Spinal cord (tissue), 10 donors: ENCODE data around the gene PCDH9. TPM values are rescaled to one million over a fixed set of nuclear protein-coding genes. Genes with fewer than 3 reads are reported as not detected.

Experiments
- DNase-seq, 6 donors: peaks; one replicate each; pipeline versions ENCODE4 v3.0.0 to v3.0.0-alpha.2; 2013 to 2015; ENCODE audit warnings: low spot score in 6 of 6, low read depth in 4 of 6
- H3K27ac ChIP-seq: one replicate; pipeline ENCODE4 v1.5.1; 2013; ENCODE audit warnings: low read depth, low read length, control low read depth
- H3K27me3 ChIP-seq: one replicate; pipeline ENCODE4 v1.6.1; 2013; ENCODE audit warnings: low read length; ENCODE audit not compliant: control insufficient read depth, insufficient read depth
- H3K36me3 ChIP-seq: one replicate; pipeline ENCODE4 v1.6.1; 2013; ENCODE audit warnings: low read length; ENCODE audit not compliant: control insufficient read depth, insufficient read depth
- H3K4me1 ChIP-seq: one replicate; pipeline ENCODE4 v1.6.1; 2013; ENCODE audit warnings: low read length; ENCODE audit not compliant: control insufficient read depth, insufficient read depth
- H3K4me3 ChIP-seq: one replicate; pipeline ENCODE4 v1.5.1; 2013; ENCODE audit warnings: low read depth, low read length, control low read depth
- H3K9me3 ChIP-seq: one replicate; pipeline ENCODE4 v1.6.1; 2013; ENCODE audit warnings: low read length; ENCODE audit not compliant: control insufficient read depth, insufficient read depth
- WGBS: methylation state at CpG from one replicate; pipeline ENCODE4 v1.1.5; 2013; ENCODE audit warnings: missing lambda C conversion rate; ENCODE audit not compliant: insufficient coverage; 5-methylcytosine and 5-hydroxymethylcytosine counted together
- polyA plus RNA-seq, 2 donors: library from polyadenylated mRNA; unstranded; fragments of 120-200 nt; gene quantifications; one replicate each; pipeline ENCODE4 v1.2.1, GENCODE V29; 2013; ENCODE audit not compliant: insufficient read length in 2 of 2
- total RNA-seq, 2 donors: library from RNA; depleted of rRNA in 1 of 2; stranded (reverse); fragments of 120-200 nt in 1 of 2; fragments of >200 nt in 1 of 2; gene quantifications; one replicate each; pipeline versions ENCODE4 v1.2.3 to v1.2.4, GENCODE V29; 2013 to 2014
- donor health status: healthy.

PCDH9 gene
- total and polyA plus RNA-seq, 4 donors = 37.6 to 180 (median 60.7) TPM

GRCh38 chr13:67136157-67136556 lies 94.0 kb downstream of the PCDH9 start:
- Histone ChIP-seq H3K27ac (no peak overlapping the region), H3K9me3 (no peaks in the 10 kb centered on the region), H3K36me3 (no peaks in the 10 kb centered on the region), H3K27me3 (no peaks in the 10 kb centered on the region), H3K4me1 (no peaks in the 10 kb centered on the region), H3K4me3 (no peak overlapping the region)
- no peak for DNase-seq
- whole genome bisulfite sequencing = no CpG with 5 or more reads among the region's 5 CpGs

- DNase-seq = no peak
- no CpG with 5 or more reads among the region's 4 CpGs for WGBS
- Histone ChIP-seq H3K36me3 (no peaks in the 10 kb centered on the region), H3K27me3 (no peaks in the 10 kb centered on the region), H3K9me3 (no peaks in the 10 kb centered on the region), H3K4me3 (no peak overlapping the region), H3K4me1 (no peaks in the 10 kb centered on the region), H3K27ac (peak overlapping the region; percentile 22)
These were observed 94.8 kb downstream of the PCDH9 start for GRCh38 chr13:67135356-67135755.

- no peaks in the 10 kb centered on the region for H3K27me3 ChIP-seq
- no peaks in the 10 kb centered on the region for H3K4me1 ChIP-seq
- peak overlapping the region; percentile 86 for H3K27ac ChIP-seq
- peak overlapping the region; percentile 35 for H3K4me3 ChIP-seq
- H3K36me3 ChIP-seq = no peaks in the 10 kb centered on the region
- no peaks in the 10 kb centered on the region for H3K9me3 ChIP-seq
- WGBS = 50% methylated on average over 1 of the region's 7 CpGs
- peak in 2 of 6 donors; percentile 29 to 74 for DNase-seq
These were observed 95.6 kb downstream of the PCDH9 start for GRCh38 chr13:67134417-67135129.

GRCh38 chr13:67133476-67133875 lies 96.7 kb downstream of the PCDH9 start:
- H3K27me3 ChIP-seq = no peaks in the 10 kb centered on the region
- no CpG with 5 or more reads among the region's 1 CpG for WGBS
- H3K4me1 ChIP-seq = no peaks in the 10 kb centered on the region
- H3K27ac ChIP-seq = no peak overlapping the region
- H3K36me3 ChIP-seq = no peaks in the 10 kb centered on the region
- H3K4me3 ChIP-seq = no peak overlapping the region
- H3K9me3 ChIP-seq = no peaks in the 10 kb centered on the region
- no peak for DNase-seq

- Histone ChIP-seq H3K4me3 (no peak overlapping the region), H3K27ac (no peak overlapping the region)
- DNase-seq = no peak
These were observed 98.7 kb downstream of the PCDH9 start for GRCh38 chr13:67131393-67131792.

GRCh38 chr13:67130444-67130843 lies 99.7 kb downstream of the PCDH9 start:
- H3K9me3 ChIP-seq = no peaks in the 10 kb centered on the region
- H3K4me1 ChIP-seq = no peaks in the 10 kb centered on the region
- 92% methylated on average over 4 of the region's 5 CpGs for WGBS
- H3K27me3 ChIP-seq = no peaks in the 10 kb centered on the region
- no peak overlapping the region for H3K4me3 ChIP-seq
- DNase-seq = no peak
- H3K27ac ChIP-seq = no peak overlapping the region
- H3K36me3 ChIP-seq = no peaks in the 10 kb centered on the region

More at GRCh38 chr13:67131393-67131792, 98.7 kb downstream of the PCDH9 start:
- H3K9me3 ChIP-seq = no peaks in the 10 kb centered on the region
- H3K4me1 ChIP-seq = no peaks in the 10 kb centered on the region
- no peaks in the 10 kb centered on the region for H3K36me3 ChIP-seq
- no peaks in the 10 kb centered on the region for H3K27me3 ChIP-seq
- no CpG with 5 or more reads among the region's 1 CpG for WGBS

- no peaks in the 10 kb centered on the region for H3K27me3 ChIP-seq
- no peak overlapping the region for H3K4me3 ChIP-seq
- no peak overlapping the region for H3K27ac ChIP-seq
- no peak for DNase-seq
- no peaks in the 10 kb centered on the region for H3K36me3 ChIP-seq
- H3K4me1 ChIP-seq = no peaks in the 10 kb centered on the region
- no peaks in the 10 kb centered on the region for H3K9me3 ChIP-seq
- WGBS = no CpG with 5 or more reads among the region's 3 CpGs
These were observed 102.0 kb downstream of the PCDH9 start for GRCh38 chr13:67128136-67128535.

- no peaks in the 10 kb centered on the region for H3K9me3 ChIP-seq
- H3K27ac ChIP-seq = no peak overlapping the region
- DNase-seq = no peak
- no peaks in the 10 kb centered on the region for H3K27me3 ChIP-seq
- no peaks in the 10 kb centered on the region for H3K4me1 ChIP-seq
- H3K4me3 ChIP-seq = no peak overlapping the region
- H3K36me3 ChIP-seq = no peaks in the 10 kb centered on the region
These were observed 104.5 kb downstream of the PCDH9 start for GRCh38 chr13:67125681-67126080.

GRCh38 chr13:67123165-67123564 lies 107.0 kb downstream of the PCDH9 start:
- H3K27me3 ChIP-seq = no peaks in the 10 kb centered on the region
- H3K4me1 ChIP-seq = no peaks in the 10 kb centered on the region
- H3K27ac ChIP-seq = no peak overlapping the region
- no peaks in the 10 kb centered on the region for H3K36me3 ChIP-seq
- no peaks in the 10 kb centered on the region for H3K9me3 ChIP-seq
- no peak for DNase-seq
- no peak overlapping the region for H3K4me3 ChIP-seq
- no CpG with 5 or more reads among the region's 3 CpGs for WGBS

GRCh38 chr13:67122251-67122650 lies 107.9 kb downstream of the PCDH9 start:
- no peak for DNase-seq
- no peaks in the 10 kb centered on the region for H3K27me3 ChIP-seq
- H3K4me3 ChIP-seq = no peak overlapping the region
- WGBS = 96% methylated on average over 4 of the region's 6 CpGs
- no peak overlapping the region for H3K27ac ChIP-seq
- H3K9me3 ChIP-seq = no peaks in the 10 kb centered on the region
- H3K36me3 ChIP-seq = no peaks in the 10 kb centered on the region
- H3K4me1 ChIP-seq = no peaks in the 10 kb centered on the region
